GM23248 (cell line): ENCODE data around the gene MYG1. TPM values are rescaled to one million over a fixed set of nuclear protein-coding genes. Genes with fewer than 3 reads are reported as not detected.
"Not testable (repeated sequence)": the region's sequence is repeated elsewhere in the genome, so short reads cannot be mapped to it uniquely, and the experiment has no call there.

Experiments used
- DNase-seq: peaks from one replicate; pipeline ENCODE4 v3.0.0-alpha.2; 2015
- H2AFZ ChIP-seq: fragments of 200-600 bp; sonication (generic); 2 replicates; pipeline ENCODE4 v1.6.1; 2016; ENCODE audit warnings: antibody characterized with exemption
- H3F3A ChIP-seq: fragments of 200-600 bp; sonication (generic); 2 replicates; pipeline ENCODE4 v1.6.1; 2016; ENCODE audit warnings: mild to moderate bottlenecking, antibody characterized with exemption, mixed run types; ENCODE audit not compliant: insufficient read depth
- H3K27ac ChIP-seq: fragments of 200-600 bp; sonication (generic); 2 replicates; pipeline ENCODE4 v1.5.1; 2016; ENCODE audit warnings: mild to moderate bottlenecking
- H3K27me3 ChIP-seq: fragments of 200-600 bp; sonication (generic); replicated peaks from 2 replicates; pipeline ENCODE4 v1.6.1; 2016; ENCODE audit warnings: mild to moderate bottlenecking; ENCODE audit not compliant: insufficient read depth
- H3K36me3 ChIP-seq: fragments of 200-600 bp; sonication (generic); 2 replicates; pipeline ENCODE4 v1.6.1; 2016; ENCODE audit warnings: low read depth, mild to moderate bottlenecking
- H3K4me1 ChIP-seq: fragments of 200-600 bp; sonication (generic); 2 replicates; pipeline ENCODE4 v1.6.1; 2016; ENCODE audit warnings: mild to moderate bottlenecking; ENCODE audit not compliant: insufficient read depth
- H3K4me2 ChIP-seq: fragments of 200-600 bp; sonication (generic); one replicate; pipeline ENCODE4 v1.6.1; 2016; ENCODE audit warnings: mild to moderate bottlenecking; ENCODE audit not compliant: unreplicated experiment
- H3K4me3 ChIP-seq: fragments of 200-600 bp; sonication (generic); 2 replicates; pipeline ENCODE4 v1.5.1; 2016; ENCODE audit warnings: mild to moderate bottlenecking
- H3K79me2 ChIP-seq: fragments of 200-600 bp; sonication (generic); 2 replicates; pipeline ENCODE4 v1.6.1; 2016; ENCODE audit warnings: mild to moderate bottlenecking; ENCODE audit not compliant: insufficient read depth
- H3K9ac ChIP-seq: fragments of 200-600 bp; sonication (generic); 2 replicates; pipeline ENCODE4 v1.6.1; 2016; ENCODE audit warnings: mild to moderate bottlenecking
- H3K9me2 ChIP-seq: fragments of 200-600 bp; sonication (generic); 2 replicates; pipeline ENCODE4 v1.6.1; 2016; ENCODE audit warnings: mixed run types, mild to moderate bottlenecking, moderate library complexity; ENCODE audit not compliant: insufficient read depth
- H3K9me3 ChIP-seq: fragments of 200-600 bp; sonication (generic); one replicate; pipeline ENCODE4 v1.6.1; 2017; ENCODE audit warnings: low read depth
- H4K20me1 ChIP-seq: fragments of 200-600 bp; sonication (generic); 2 replicates; pipeline ENCODE4 v1.6.0; 2016; ENCODE audit not compliant: insufficient read depth
- EZH2 ChIP-seq: fragments of 200-600 bp; sonication (generic); IDR thresholded peaks from 2 replicates; pipeline ENCODE4 v1.6.1; 2018; ENCODE audit warnings: antibody characterized with exemption, mild to moderate bottlenecking; ENCODE audit not compliant: insufficient read depth, poor library complexity, severe bottlenecking
- EZH2phosphoT487 ChIP-seq: fragments of 200-600 bp; sonication (generic); IDR thresholded peaks from 2 replicates; pipeline ENCODE4 v1.6.1; 2018; ENCODE audit warnings: antibody characterized with exemption, moderate library complexity, mild to moderate bottlenecking, low read depth; ENCODE audit not compliant: insufficient read depth
- WGBS, 2 experiments: methylation state at CpG; one replicate each; pipeline ENCODE4 v1.1.6; 2015 to 2017; ENCODE audit warnings: low lambda C conversion rate in 2 of 2, low coverage in 1 of 2; ENCODE audit errors: missing lambda C conversion rate in 2 of 2; 5-methylcytosine and 5-hydroxymethylcytosine counted together
- in situ Hi-C: fragments of 300-500 bp; cut with MboI; formaldehyde crosslinking; loops from 2 replicates; pipeline ENCODE4 v1.15.0; 2020
- polyA plus RNA-seq: library from polyadenylated mRNA; unstranded; fragments of >200 nt; fragmentation: Nextera tagmentation; extraction: Ambion mirVana; gene quantifications from 2 replicates; pipeline ENCODE4 v1.2.1, GENCODE V29; 2016
- total RNA-seq: library from RNA; depleted of rRNA; stranded (reverse); fragments of >200 nt; shearing (Covaris generic); gene quantifications from 2 replicates; pipeline ENCODE4 v1.2.3, GENCODE V29; 2014

The MYG1 gene
- total and polyA plus RNA-seq, 2 experiments from 2014 or later, result 39.6 to 47.8 TPM

DNA sequence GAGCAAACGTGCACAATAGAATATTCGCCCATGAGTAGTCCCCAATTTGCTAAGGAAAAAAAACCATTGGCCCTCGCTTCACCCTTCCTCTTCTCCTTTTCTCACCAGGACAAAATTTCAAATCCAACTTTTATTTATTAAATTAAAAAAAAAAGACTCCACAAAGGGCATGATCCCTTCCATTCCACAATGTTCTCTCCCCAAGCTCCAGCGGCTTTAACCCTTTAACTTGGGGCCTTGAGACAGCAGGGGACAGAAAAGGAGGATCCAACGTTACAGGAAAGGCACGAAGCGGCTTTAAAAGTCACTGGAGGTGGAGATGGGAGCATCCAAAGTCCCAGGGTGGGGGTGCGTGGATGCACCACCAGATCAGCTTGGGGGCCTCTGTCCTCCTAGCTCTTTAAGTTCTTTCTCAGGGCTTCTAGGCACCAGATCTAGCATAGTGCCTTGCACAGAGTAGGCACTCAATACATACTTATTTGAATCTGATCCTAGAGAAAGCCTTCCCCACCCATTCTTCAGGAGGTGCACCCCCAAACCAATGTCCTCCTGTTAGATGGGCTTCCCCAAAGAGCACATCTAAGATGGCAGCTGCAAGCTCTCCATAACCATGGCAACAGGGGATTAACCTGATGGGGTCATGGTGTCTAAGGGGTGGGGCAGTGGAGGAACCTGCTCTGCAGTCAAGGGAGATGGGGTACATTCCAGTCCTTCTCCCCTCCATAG, 27.1 kb downstream of the MYG1 start:
- Histone ChIP-seq H3K27me3 (no peaks in the 10 kb centered on the region), H3K4me3 (no peak overlapping the region), H3K27ac (no peak overlapping the region), H4K20me1 (no peaks in the 10 kb centered on the region), H3K9me2 (no peaks in the 10 kb centered on the region), H3K9ac (no peak overlapping the region), H3K36me3 (no peaks in the 10 kb centered on the region), H3F3A (peaks cover 10% of the 10 kb centered on the region; the same call in 1 of the 2 replicates), H3K9me3 (no peaks in the 10 kb centered on the region), H3K79me2 (no peaks in the 10 kb centered on the region), H3K4me2 (peak overlapping the region; percentile 85), H3K4me1 (peaks cover 3% of the 10 kb centered on the region; the same call in 1 of the 2 replicates), H2AFZ (no peak overlapping the region)
- in situ Hi-C loops, result no loop called here
- no peak for TF ChIP-seq EZH2phosphoT487
- TF ChIP-seq EZH2, result no peak
- WGBS, 2 experiments, result 74 to 77% methylated on average over 8 of the region's 8 CpGs
- no peak for DNase-seq

DNA sequence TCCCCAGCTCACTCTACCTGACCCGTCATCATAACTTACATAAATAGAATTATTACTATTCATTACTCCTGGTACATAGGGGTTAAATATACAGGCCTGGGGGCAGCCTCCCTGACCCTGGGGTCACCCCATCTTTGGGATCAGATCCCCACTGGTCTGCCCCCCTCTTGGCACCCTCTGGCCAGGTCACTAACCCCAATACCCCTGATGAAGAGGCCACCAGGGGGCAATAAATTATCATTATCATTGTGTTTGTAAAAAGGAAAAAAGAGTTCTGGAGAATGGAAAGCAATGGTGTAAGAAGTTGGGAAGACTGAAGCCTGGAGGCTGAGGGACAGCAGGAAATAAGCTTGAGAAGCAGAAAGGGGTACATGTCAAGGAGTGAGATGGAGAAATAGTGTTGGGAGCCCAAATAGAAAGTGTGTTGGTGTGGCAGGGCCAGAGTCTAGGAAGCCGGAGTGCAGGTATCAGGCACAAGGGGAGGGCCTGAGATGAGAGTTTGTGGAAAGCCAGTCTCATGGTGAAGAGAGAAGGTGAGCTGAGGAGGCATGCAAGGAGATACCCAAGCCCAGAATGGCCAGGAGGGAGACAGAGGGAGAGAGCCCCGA, 28.0 kb downstream of the MYG1 start:
- Histone ChIP-seq H3K9ac (no peak overlapping the region), H2AFZ (no peak overlapping the region), H3K27me3 (peaks cover 3% of the 10 kb centered on the region; the same call in 1 of the 2 replicates), H3K79me2 (no peaks in the 10 kb centered on the region), H3K4me2 (no peak overlapping the region), H3K27ac (no peak overlapping the region), H3K36me3 (no peaks in the 10 kb centered on the region), H3K9me3 (no peaks in the 10 kb centered on the region), H3K4me1 (no peaks in the 10 kb centered on the region), H3K9me2 (no peaks in the 10 kb centered on the region), H4K20me1 (no peaks in the 10 kb centered on the region), H3K4me3 (no peak overlapping the region), H3F3A (peaks cover 5% of the 10 kb centered on the region; the same call in 1 of the 2 replicates)
- 94 to 96% methylated on average over 2 to 3 of the region's 3 CpGs for WGBS, 2 experiments
- no peak for TF ChIP-seq EZH2
- TF ChIP-seq EZH2phosphoT487, result no peak
- DNase-seq, result peak; percentile 42
- in situ Hi-C loops, result no loop called here

DNA sequence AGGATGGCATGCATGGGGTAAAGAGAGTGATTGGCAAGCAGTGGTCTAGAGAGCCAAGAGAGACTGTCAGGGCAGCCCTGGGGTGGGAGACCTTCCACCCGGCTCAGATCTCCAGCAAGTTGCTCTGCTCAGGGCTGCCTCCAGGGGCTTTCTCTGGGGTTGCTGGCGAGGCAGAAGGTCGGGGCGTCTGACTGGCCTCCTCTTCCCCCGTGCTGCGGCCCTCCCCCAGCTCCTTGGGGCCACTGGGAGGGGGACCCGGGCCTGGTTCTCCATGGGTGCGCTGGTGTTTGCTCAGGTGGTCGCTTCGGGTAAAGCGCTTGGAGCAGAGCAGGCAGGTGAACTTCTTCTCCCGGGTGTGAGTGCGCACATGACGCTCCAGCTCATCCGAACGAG, 28.5 kb downstream of the MYG1 start:
- no peaks in the 10 kb centered on the region for H3K4me1 ChIP-seq
- 41 to 44% methylated on average over 16 of the region's 16 CpGs for WGBS, 2 experiments
- TF ChIP-seq EZH2 (no peak), EZH2phosphoT487 (no peak)

DNA sequence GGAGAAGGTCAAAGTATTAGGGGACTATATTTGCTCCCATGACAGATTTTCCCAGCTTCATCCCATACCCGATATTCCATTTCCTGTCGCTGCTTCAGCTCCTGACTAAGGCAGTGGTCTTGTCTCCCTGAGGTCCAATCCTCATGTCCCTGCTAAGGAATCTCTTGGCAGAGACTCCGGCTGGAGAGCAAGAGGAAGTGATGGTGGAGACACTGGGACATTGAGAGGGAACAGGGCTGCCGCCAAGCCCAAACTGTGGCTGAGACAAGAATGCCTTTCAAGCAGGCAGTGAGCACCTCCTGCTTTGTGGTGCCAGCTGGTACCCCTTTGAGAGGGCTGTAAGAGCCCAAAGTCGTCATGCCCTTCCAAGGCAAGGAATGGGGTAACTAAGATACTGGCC, 31.2 kb downstream of the MYG1 start:
- Histone ChIP-seq H3K9me2 (no peaks in the 10 kb centered on the region), H3K27ac (no peak overlapping the region), H4K20me1 (no peaks in the 10 kb centered on the region), H3K4me3 (no peak overlapping the region), H3K36me3 (no peaks in the 10 kb centered on the region), H3K4me2 (no peak overlapping the region), H3K4me1 (no peaks in the 10 kb centered on the region), H3K79me2 (no peaks in the 10 kb centered on the region), H2AFZ (no peak overlapping the region), H3K9me3 (no peaks in the 10 kb centered on the region), H3K27me3 (peaks cover 4% of the 10 kb centered on the region; the same call in 1 of the 2 replicates), H3K9ac (no peak overlapping the region), H3F3A (peaks cover 5% of the 10 kb centered on the region; the same call in 1 of the 2 replicates)
- in situ Hi-C loops, result no loop called here
- WGBS, 2 experiments, result 66 to 71% methylated on average over 5 of the region's 5 CpGs
- TF ChIP-seq EZH2phosphoT487 (no peak), EZH2 (no peak)
- no peak for DNase-seq

More for the DNA sequence above, 28.5 kb downstream of the MYG1 start:
- peak; percentile 23 for DNase-seq
- in situ Hi-C loops, result no loop called here
- H3K27me3 ChIP-seq, result peaks cover 4% of the 10 kb centered on the region; the same call in 1 of the 2 replicates
- no peaks in the 10 kb centered on the region for H3K79me2 ChIP-seq
- H3K36me3 ChIP-seq, result no peaks in the 10 kb centered on the region
- H3K4me2 ChIP-seq, result no peak overlapping the region
- H3K9ac ChIP-seq, result no peak overlapping the region
- H4K20me1 ChIP-seq, result no peaks in the 10 kb centered on the region
- H3K9me3 ChIP-seq, result no peaks in the 10 kb centered on the region
- H2AFZ ChIP-seq, result no peak overlapping the region
- H3K27ac ChIP-seq, result no peak overlapping the region
- H3K9me2 ChIP-seq, result no peaks in the 10 kb centered on the region
- H3F3A ChIP-seq, result peaks cover 5% of the 10 kb centered on the region; the same call in 1 of the 2 replicates
- H3K4me3 ChIP-seq, result no peak overlapping the region

DNA sequence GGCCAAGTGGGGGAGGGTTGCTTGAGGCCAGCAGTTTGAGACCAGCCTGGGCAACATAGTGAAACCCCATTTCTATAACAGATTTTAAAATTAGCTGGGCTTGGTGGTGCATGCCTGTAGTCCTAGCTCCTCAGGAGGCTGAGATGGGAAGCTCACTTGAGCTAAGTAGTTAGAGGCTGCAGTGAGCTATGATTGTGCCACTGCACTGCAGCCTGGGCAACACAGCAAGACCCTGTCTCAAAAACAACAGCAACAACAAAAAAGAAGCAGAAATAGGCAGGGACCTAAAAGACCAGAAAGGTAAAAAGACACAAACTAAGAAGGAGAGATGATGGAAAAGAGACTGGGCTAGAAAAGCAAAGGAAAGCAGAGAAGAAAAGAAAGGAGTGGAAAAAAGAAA, 32.8 kb downstream of the MYG1 start:
- H3K79me2 ChIP-seq, H3K9me2 ChIP-seq, H4K20me1 ChIP-seq, H3K4me2 ChIP-seq, H3K36me3 ChIP-seq, H3K4me3 ChIP-seq, H3K27ac ChIP-seq, in situ Hi-C loops, DNase-seq, H3F3A ChIP-seq, H3K9me3 ChIP-seq, H2AFZ ChIP-seq, H3K9ac ChIP-seq, H3K4me1 ChIP-seq: not testable (repeated sequence)
- peaks cover 16% of the 10 kb centered on the region for H3K27me3 ChIP-seq
